HEK293 (cell line): ENCODE data around the gene ZCCHC14.

Experiments
- BCL11A ChIP-seq: fragments of 450-650 bp; formaldehyde crosslinking; IDR thresholded peaks from 2 replicates; pipeline ENCODE4 v1.5.1; 2016; ENCODE audit warnings: low read depth, missing biosample characterization, missing genetic modification characterization
- EGR2 ChIP-seq: fragments of 450-650 bp; formaldehyde crosslinking; IDR thresholded peaks from 2 replicates; pipeline ENCODE4 v1.5.1; 2016; ENCODE audit warnings: low read depth, missing biosample characterization, missing genetic modification characterization
- KLF9 ChIP-seq: fragments of 450-650 bp; formaldehyde crosslinking; IDR thresholded peaks from 2 replicates; pipeline ENCODE4 v1.5.1; 2016; ENCODE audit warnings: missing biosample characterization, missing genetic modification characterization, low read depth
- MYNN ChIP-seq: fragments of 450-650 bp; formaldehyde crosslinking; IDR thresholded peaks from 2 replicates; pipeline ENCODE4 v1.5.1; 2016; ENCODE audit warnings: missing biosample characterization, missing genetic modification characterization, borderline replicate concordance
- SP3 ChIP-seq: fragments of 450-650 bp; formaldehyde crosslinking; IDR thresholded peaks from 2 replicates; pipeline ENCODE4 v1.5.1; 2016; ENCODE audit warnings: missing biosample characterization, missing genetic modification characterization
- ZBTB48 ChIP-seq: fragments of 450-650 bp; formaldehyde crosslinking; IDR thresholded peaks from 2 replicates; pipeline ENCODE4 v1.5.1; 2016; ENCODE audit warnings: missing biosample characterization, missing genetic modification characterization
- ZNF133 ChIP-seq: fragments of 450-650 bp; formaldehyde crosslinking; IDR thresholded peaks from 2 replicates; pipeline ENCODE4 v1.5.1; 2016; ENCODE audit warnings: missing biosample characterization, missing genetic modification characterization
- ZNF155 ChIP-seq: fragments of 450-650 bp; formaldehyde crosslinking; IDR thresholded peaks from 2 replicates; pipeline ENCODE4 v1.5.1; 2016; ENCODE audit warnings: missing biosample characterization, missing genetic modification characterization
- ZNF169 ChIP-seq: fragments of 450-650 bp; formaldehyde crosslinking; IDR thresholded peaks from 2 replicates; pipeline ENCODE4 v1.5.1; 2016; ENCODE audit warnings: missing biosample characterization, missing genetic modification characterization
- ZNF175 ChIP-seq: fragments of 450-650 bp; formaldehyde crosslinking; IDR thresholded peaks from 2 replicates; pipeline ENCODE4 v1.5.1; 2016; ENCODE audit warnings: missing biosample characterization, missing genetic modification characterization
- ZNF24 ChIP-seq: fragments of 450-650 bp; formaldehyde crosslinking; IDR thresholded peaks from 2 replicates; pipeline ENCODE4 v1.5.1; 2016; ENCODE audit warnings: missing biosample characterization, missing genetic modification characterization
- ZNF335 ChIP-seq: fragments of 450-650 bp; formaldehyde crosslinking; conservative IDR thresholded peaks from 2 replicates; pipeline ENCODE4 v1.5.1; 2016; ENCODE audit warnings: missing biosample characterization, missing genetic modification characterization
- ZNF341 ChIP-seq: fragments of 450-650 bp; formaldehyde crosslinking; IDR thresholded peaks from 2 replicates; pipeline ENCODE4; 2016; ENCODE audit warnings: low read depth, missing biosample characterization, missing genetic modification characterization
- ZNF391 ChIP-seq: fragments of 450-650 bp; formaldehyde crosslinking; IDR thresholded peaks from 2 replicates; pipeline ENCODE4 v1.5.1; 2016; ENCODE audit warnings: low read depth, missing biosample characterization, missing genetic modification characterization, borderline replicate concordance
- ZNF423 ChIP-seq: fragments of 450-650 bp; formaldehyde crosslinking; IDR thresholded peaks from 2 replicates; pipeline ENCODE4 v1.5.1; 2016; ENCODE audit warnings: missing biosample characterization, missing genetic modification characterization
- ZNF521 ChIP-seq: fragments of 450-650 bp; formaldehyde crosslinking; IDR thresholded peaks from 2 replicates; pipeline ENCODE4 v1.5.1; 2017; ENCODE audit warnings: missing biosample characterization, mild to moderate bottlenecking, missing genetic modification characterization
- ZNF561 ChIP-seq: fragments of 450-650 bp; IDR thresholded peaks from 2 replicates; pipeline ENCODE4 v1.5.1; 2018; ENCODE audit warnings: missing biosample characterization, missing genetic modification characterization, borderline replicate concordance
- ZNF645 ChIP-seq: fragments of 450-650 bp; formaldehyde crosslinking; IDR thresholded peaks from 2 replicates; pipeline ENCODE4; 2016; ENCODE audit warnings: missing biosample characterization, missing genetic modification characterization
- ZNF677 ChIP-seq: fragments of 450-650 bp; IDR thresholded peaks from 2 replicates; pipeline ENCODE4 v1.5.0; 2018; ENCODE audit warnings: missing biosample characterization, mild to moderate bottlenecking, missing genetic modification characterization, moderate library complexity
- ZNF707 ChIP-seq: fragments of 450-650 bp; formaldehyde crosslinking; IDR thresholded peaks from 2 replicates; pipeline ENCODE4 v1.5.1; 2016; ENCODE audit warnings: missing biosample characterization, missing genetic modification characterization
- ZNF777 ChIP-seq: fragments of 450-650 bp; formaldehyde crosslinking; IDR thresholded peaks from 2 replicates; pipeline ENCODE4 v1.5.1; 2017; ENCODE audit warnings: missing biosample characterization, missing genetic modification characterization, borderline replicate concordance
- ZSCAN30 ChIP-seq: fragments of 450-650 bp; IDR thresholded peaks from 2 replicates; pipeline ENCODE4 v1.5.1; 2018; ENCODE audit warnings: missing biosample characterization, mild to moderate bottlenecking, missing genetic modification characterization, moderate library complexity
- ZXDB ChIP-seq: fragments of 450-650 bp; formaldehyde crosslinking; IDR thresholded peaks from 2 replicates; pipeline ENCODE4 v1.5.1; 2016; ENCODE audit warnings: missing biosample characterization, missing genetic modification characterization
- TF ChIP-seq, protein P1 (sequence below): fragments of 450-650 bp; formaldehyde crosslinking; IDR thresholded peaks from 2 replicates; pipeline ENCODE4 v1.5.1; 2016; ENCODE audit warnings: missing biosample characterization, missing genetic modification characterization
- TF ChIP-seq, protein P2 (sequence below): fragments of 450-650 bp; formaldehyde crosslinking; conservative IDR thresholded peaks from 2 replicates; pipeline ENCODE4 v1.5.1; 2016; ENCODE audit warnings: low read depth, missing biosample characterization, missing genetic modification characterization
- TF ChIP-seq, protein P3 (sequence below): fragments of 450-650 bp; formaldehyde crosslinking; optimal IDR thresholded peaks from 2 replicates; pipeline ENCODE3; 2016; ENCODE audit warnings: missing biosample characterization, mild to moderate bottlenecking, missing genetic modification characterization
- TF ChIP-seq, protein P4 (sequence below): fragments of 450-650 bp; formaldehyde crosslinking; conservative IDR thresholded peaks from 2 replicates; pipeline ENCODE4 v1.5.1; 2016; ENCODE audit warnings: low read depth, missing biosample characterization, missing genetic modification characterization

Gene ZCCHC14

GRCh38 chr16:87384162-87384874 is 108.5 kb downstream of the ZCCHC14 start (continued):
- TF ChIP-seq ZNF645 (tag by site-specific recombination) (no peak), ZNF707 (tag by site-specific recombination) (no peak), ZNF521 (tag by site-specific recombination) (no peak), ZNF175 (tag by site-specific recombination) (no peak), ZNF24 (tag by site-specific recombination) (0 out of 2 replicates have a peak, but pooled peaks have one; percentile 3), BCL11A (tag by site-specific recombination) (0 out of 2 replicates have a peak, but pooled peaks have one; percentile 6), SP3 (tag by site-specific recombination) (0 out of 2 replicates have a peak, but pooled peaks have one; percentile 34), KLF9 (no peak), EGR2 (no peak), ZSCAN30 (tag by site-specific recombination) (peak; percentile 3; the same call in 1 of the 2 replicates), ZNF561 (tag by site-specific recombination) (peak; percentile 71; the same call in 1 of the 2 replicates), ZNF423 (tag by site-specific recombination) (no peak), ZNF391 (tag by site-specific recombination) (0 out of 2 replicates have a peak, but pooled peaks have one; percentile 2), ZNF777 (tag by site-specific recombination) (peak; percentile 73), MYNN (tag by site-specific recombination) (no peak; the same call in 1 of the 2 replicates), ZBTB48 (tag by site-specific recombination) (peak; percentile 77), ZNF155 (tag by site-specific recombination) (no peak), ZNF341 (0 out of 2 replicates have a peak, but pooled peaks have one; percentile 37), ZNF169 (tag by site-specific recombination) (0 out of 2 replicates have a peak, but pooled peaks have one; percentile 20), ZNF133 (tag by site-specific recombination) (no peak), ZNF677 (tag by site-specific recombination) (no peak), ZXDB (tag by site-specific recombination) (peak; percentile 91; the same call in 1 of the 2 replicates), ZNF335 (tag by site-specific recombination) (peak; percentile 96)
- TF ChIP-seq, protein P1, sequence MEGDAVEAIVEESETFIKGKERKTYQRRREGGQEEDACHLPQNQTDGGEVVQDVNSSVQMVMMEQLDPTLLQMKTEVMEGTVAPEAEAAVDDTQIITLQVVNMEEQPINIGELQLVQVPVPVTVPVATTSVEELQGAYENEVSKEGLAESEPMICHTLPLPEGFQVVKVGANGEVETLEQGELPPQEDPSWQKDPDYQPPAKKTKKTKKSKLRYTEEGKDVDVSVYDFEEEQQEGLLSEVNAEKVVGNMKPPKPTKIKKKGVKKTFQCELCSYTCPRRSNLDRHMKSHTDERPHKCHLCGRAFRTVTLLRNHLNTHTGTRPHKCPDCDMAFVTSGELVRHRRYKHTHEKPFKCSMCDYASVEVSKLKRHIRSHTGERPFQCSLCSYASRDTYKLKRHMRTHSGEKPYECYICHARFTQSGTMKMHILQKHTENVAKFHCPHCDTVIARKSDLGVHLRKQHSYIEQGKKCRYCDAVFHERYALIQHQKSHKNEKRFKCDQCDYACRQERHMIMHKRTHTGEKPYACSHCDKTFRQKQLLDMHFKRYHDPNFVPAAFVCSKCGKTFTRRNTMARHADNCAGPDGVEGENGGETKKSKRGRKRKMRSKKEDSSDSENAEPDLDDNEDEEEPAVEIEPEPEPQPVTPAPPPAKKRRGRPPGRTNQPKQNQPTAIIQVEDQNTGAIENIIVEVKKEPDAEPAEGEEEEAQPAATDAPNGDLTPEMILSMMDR (tag by site-specific recombination): peak; percentile 6; the same call in 1 of the 2 replicates
- TF ChIP-seq, protein P2, sequence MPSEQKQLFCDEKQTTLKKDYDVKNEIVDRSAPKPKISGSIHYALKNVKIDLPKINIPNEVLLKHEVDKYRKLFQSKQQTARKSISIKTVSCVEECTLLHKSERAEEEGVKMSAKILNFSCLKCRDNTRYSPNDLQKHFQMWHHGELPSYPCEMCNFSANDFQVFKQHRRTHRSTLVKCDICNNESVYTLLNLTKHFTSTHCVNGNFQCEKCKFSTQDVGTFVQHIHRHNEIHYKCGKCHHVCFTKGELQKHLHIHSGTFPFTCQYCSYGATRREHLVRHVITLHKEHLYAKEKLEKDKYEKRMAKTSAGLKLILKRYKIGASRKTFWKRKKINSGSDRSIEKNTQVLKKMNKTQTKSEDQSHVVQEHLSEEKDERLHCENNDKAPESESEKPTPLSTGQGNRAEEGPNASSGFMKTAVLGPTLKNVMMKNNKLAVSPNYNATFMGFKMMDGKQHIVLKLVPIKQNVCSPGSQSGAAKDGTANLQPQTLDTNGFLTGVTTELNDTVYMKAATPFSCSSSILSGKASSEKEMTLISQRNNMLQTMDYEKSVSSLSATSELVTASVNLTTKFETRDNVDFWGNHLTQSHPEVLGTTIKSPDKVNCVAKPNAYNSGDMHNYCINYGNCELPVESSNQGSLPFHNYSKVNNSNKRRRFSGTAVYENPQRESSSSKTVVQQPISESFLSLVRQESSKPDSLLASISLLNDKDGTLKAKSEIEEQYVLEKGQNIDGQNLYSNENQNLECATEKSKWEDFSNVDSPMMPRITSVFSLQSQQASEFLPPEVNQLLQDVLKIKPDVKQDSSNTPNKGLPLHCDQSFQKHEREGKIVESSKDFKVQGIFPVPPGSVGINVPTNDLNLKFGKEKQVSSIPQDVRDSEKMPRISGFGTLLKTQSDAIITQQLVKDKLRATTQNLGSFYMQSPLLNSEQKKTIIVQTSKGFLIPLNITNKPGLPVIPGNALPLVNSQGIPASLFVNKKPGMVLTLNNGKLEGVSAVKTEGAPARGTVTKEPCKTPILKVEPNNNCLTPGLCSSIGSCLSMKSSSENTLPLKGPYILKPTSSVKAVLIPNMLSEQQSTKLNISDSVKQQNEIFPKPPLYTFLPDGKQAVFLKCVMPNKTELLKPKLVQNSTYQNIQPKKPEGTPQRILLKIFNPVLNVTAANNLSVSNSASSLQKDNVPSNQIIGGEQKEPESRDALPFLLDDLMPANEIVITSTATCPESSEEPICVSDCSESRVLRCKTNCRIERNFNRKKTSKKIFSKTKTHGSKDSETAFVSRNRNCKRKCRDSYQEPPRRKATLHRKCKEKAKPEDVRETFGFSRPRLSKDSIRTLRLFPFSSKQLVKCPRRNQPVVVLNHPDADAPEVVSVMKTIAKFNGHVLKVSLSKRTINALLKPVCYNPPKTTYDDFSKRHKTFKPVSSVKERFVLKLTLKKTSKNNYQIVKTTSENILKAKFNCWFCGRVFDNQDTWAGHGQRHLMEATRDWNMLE: 0 out of 2 replicates have a peak, but pooled peaks have one; percentile 15
- TF ChIP-seq, protein P3, sequence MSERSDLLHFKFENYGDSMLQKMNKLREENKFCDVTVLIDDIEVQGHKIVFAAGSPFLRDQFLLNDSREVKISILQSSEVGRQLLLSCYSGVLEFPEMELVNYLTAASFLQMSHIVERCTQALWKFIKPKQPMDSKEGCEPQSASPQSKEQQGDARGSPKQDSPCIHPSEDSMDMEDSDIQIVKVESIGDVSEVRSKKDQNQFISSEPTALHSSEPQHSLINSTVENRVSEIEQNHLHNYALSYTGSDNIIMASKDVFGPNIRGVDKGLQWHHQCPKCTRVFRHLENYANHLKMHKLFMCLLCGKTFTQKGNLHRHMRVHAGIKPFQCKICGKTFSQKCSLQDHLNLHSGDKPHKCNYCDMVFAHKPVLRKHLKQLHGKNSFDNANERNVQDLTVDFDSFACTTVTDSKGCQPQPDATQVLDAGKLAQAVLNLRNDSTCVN (tag by site-specific recombination): peak; percentile 85
- TF ChIP-seq, protein P4, sequence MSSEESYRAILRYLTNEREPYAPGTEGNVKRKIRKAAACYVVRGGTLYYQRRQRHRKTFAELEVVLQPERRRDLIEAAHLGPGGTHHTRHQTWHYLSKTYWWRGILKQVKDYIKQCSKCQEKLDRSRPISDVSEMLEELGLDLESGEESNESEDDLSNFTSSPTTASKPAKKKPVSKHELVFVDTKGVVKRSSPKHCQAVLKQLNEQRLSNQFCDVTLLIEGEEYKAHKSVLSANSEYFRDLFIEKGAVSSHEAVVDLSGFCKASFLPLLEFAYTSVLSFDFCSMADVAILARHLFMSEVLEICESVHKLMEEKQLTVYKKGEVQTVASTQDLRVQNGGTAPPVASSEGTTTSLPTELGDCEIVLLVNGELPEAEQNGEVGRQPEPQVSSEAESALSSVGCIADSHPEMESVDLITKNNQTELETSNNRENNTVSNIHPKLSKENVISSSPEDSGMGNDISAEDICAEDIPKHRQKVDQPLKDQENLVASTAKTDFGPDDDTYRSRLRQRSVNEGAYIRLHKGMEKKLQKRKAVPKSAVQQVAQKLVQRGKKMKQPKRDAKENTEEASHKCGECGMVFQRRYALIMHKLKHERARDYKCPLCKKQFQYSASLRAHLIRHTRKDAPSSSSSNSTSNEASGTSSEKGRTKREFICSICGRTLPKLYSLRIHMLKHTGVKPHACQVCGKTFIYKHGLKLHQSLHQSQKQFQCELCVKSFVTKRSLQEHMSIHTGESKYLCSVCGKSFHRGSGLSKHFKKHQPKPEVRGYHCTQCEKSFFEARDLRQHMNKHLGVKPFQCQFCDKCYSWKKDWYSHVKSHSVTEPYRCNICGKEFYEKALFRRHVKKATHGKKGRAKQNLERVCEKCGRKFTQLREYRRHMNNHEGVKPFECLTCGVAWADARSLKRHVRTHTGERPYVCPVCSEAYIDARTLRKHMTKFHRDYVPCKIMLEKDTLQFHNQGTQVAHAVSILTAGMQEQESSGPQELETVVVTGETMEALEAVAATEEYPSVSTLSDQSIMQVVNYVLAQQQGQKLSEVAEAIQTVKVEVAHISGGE (tag by site-specific recombination): peak; percentile 70
